Transverse colon (tissue), 4 donors: ENCODE measurements around the gene FTCD.

ENCODE experiments used
- CTCF ChIP-seq, 5 experiments: fragments of 200-600 bp in 3 of 5; fragments of 450-650 bp in 2 of 5; sonication (generic) in 3 of 5; IDR thresholded peaks; 1 replicate in 2 of 5; 2 replicates in 3 of 5; pipeline ENCODE4 v1.5.1; 2016 to 2017; ENCODE audit warnings: antibody characterized with exemption in 5 of 5, inconsistent platforms in 3 of 5, mild to moderate bottlenecking in 2 of 5, moderate library complexity in 1 of 5
- EP300 ChIP-seq: sonication (generic); formaldehyde crosslinking; IDR thresholded peaks from one replicate; pipeline ENCODE4 v1.6.1; 2017; ENCODE audit warnings: antibody characterized with exemption, low read depth
- POLR2A ChIP-seq: fragments of 450-650 bp; IDR thresholded peaks from one replicate; pipeline ENCODE4 v1.6.1; 2016; ENCODE audit warnings: antibody characterized with exemption, mild to moderate bottlenecking, moderate library complexity
- POLR2AphosphoS5 ChIP-seq, 3 donors: sonication (generic); formaldehyde crosslinking; IDR thresholded peaks; one replicate each; pipeline ENCODE4 v1.6.1; 2016; ENCODE audit warnings: antibody characterized with exemption in 3 of 3

- TF ChIP-seq EP300 (no peak), CTCF (IDR thresholded peaks at IDR 0.05) (no peak), POLR2A (no peak), POLR2AphosphoS5 (IDR thresholded peaks at IDR 0.05) (no peak)
Observed at GRCh38 chr21:46159841-46160656, 4.7 kb upstream of the FTCD start.
